ENCODE results near the gene MAGEB16. TPM values are rescaled to one million over a fixed set of nuclear protein-coding genes. Genes with fewer than 3 reads are reported as not detected.

The MAGEB16 gene
- total RNA-seq, 1 experiment from 2014 or later: not detected

- Histone ChIP-seq H2AFZ (ENCODE audit: low read depth, low read length, poor library complexity, severe bottlenecking) (no peak overlapping the region), H3K9me3 (ENCODE audit: control insufficient read depth in 1 of 2, insufficient read depth in 1 of 2, low read depth in 1 of 2, low read length in 2 of 2) (no peaks in the 10 kb centered on the region), H3K4me2 (ENCODE audit: low read length) (no peak overlapping the region), H3K9ac (ENCODE audit: low read length) (no peak overlapping the region), H3K4me1 (ENCODE audit: control insufficient read depth in 1 of 2, insufficient read depth in 2 of 2, low read length in 2 of 2) (no peaks in the 10 kb centered on the region), H3K27me3 (ENCODE audit: insufficient read depth, low read length) (no peaks in the 10 kb centered on the region), H3K9me2 (ENCODE audit: insufficient read depth) (no peaks in the 10 kb centered on the region), H3K27ac (ENCODE audit: low read depth, low read length) (no peak overlapping the region), H4K20me1 (ENCODE audit: insufficient read depth) (no peaks in the 10 kb centered on the region), H3K79me2 (ENCODE audit: insufficient read depth, low read length) (no peaks in the 10 kb centered on the region), H3K4me3 (replicated peaks in 1 of 2; ENCODE audit: low read depth in 1 of 2, low read length in 2 of 2) (no peak overlapping the region), H3K36me3 (ENCODE audit: control insufficient read depth in 1 of 2, insufficient read depth in 2 of 2, low read length in 2 of 2) (no peaks in the 10 kb centered on the region)
- TF ChIP-seq JUND (IDR thresholded peaks at IDR 0.05) (no peak), SRF (IDR thresholded peaks at IDR 0.05; ENCODE audit: low read depth) (no peak), ATF3 (IDR thresholded peaks at IDR 0.05) (no peak), CBX3 (IDR thresholded peaks at IDR 0.05; ENCODE audit: low read depth) (no peak), CTCF (IDR thresholded peaks at IDR 0.05 in 2 of 3, conservative IDR thresholded peaks at IDR 0.05 in 1 of 3; ENCODE audit: borderline replicate concordance in 1 of 3, insufficient read depth in 1 of 3, low read depth in 2 of 3, low read length in 2 of 3) (no peak), POLR2A (IDR thresholded peaks at IDR 0.05; ENCODE audit: borderline replicate concordance, extremely low read depth, insufficient read depth, insufficient read length) (no peak), CEBPB (IDR thresholded peaks at IDR 0.05; ENCODE audit: low read depth) (no peak)
- intact Hi-C loops (cut with micrococcal nuclease): no loop called here
- ChIA-PET CTCF (no interaction called here), RAD21 (ENCODE audit: low non-redundant PET in 1 of 2, low total read pairs in 2 of 2, uncharacterized antibody in 2 of 2, unreplicated experiment in 2 of 2) (no interaction called here), POLR2A (no interaction called here)
- ATAC-seq (no peak), DNase-seq (ENCODE audit: low read depth, low spot score) (no peak)
- no TSS peak for BruUV-seq (replicated peaks)
These were observed 11.9 kb upstream of the MAGEB16 start for GRCh38 chrX:35786271-35786670.

GRCh38 chrX:35787867-35788266 lies 10.3 kb upstream of the MAGEB16 start:
- Histone ChIP-seq H3K79me2 (ENCODE audit: insufficient read depth, low read length) (no peaks in the 10 kb centered on the region), H3K4me1 (ENCODE audit: control insufficient read depth in 1 of 2, insufficient read depth in 2 of 2, low read length in 2 of 2) (no peaks in the 10 kb centered on the region), H3K27me3 (ENCODE audit: insufficient read depth, low read length) (no peaks in the 10 kb centered on the region), H3K36me3 (ENCODE audit: control insufficient read depth in 1 of 2, insufficient read depth in 2 of 2, low read length in 2 of 2) (no peaks in the 10 kb centered on the region), H3K9me3 (ENCODE audit: control insufficient read depth in 1 of 2, insufficient read depth in 1 of 2, low read depth in 1 of 2, low read length in 2 of 2) (no peaks in the 10 kb centered on the region), H3K4me3 (replicated peaks in 1 of 2; ENCODE audit: low read depth in 1 of 2, low read length in 2 of 2) (no peak overlapping the region), H2AFZ (ENCODE audit: low read depth, low read length, poor library complexity, severe bottlenecking) (no peak overlapping the region), H3K9me2 (ENCODE audit: insufficient read depth) (no peaks in the 10 kb centered on the region), H3K9ac (ENCODE audit: low read length) (no peak overlapping the region), H3K27ac (ENCODE audit: low read depth, low read length) (no peak overlapping the region), H3K4me2 (ENCODE audit: low read length) (no peak overlapping the region), H4K20me1 (ENCODE audit: insufficient read depth) (no peaks in the 10 kb centered on the region)
- BruUV-seq (replicated peaks): no TSS peak
- TF ChIP-seq ZBTB33 (IDR thresholded peaks at IDR 0.05; ENCODE audit: extremely low read depth, insufficient replicate concordance, low read length) (no peak), RAD21 (IDR thresholded peaks at IDR 0.05; ENCODE audit: low read depth) (no peak), SIN3A (IDR thresholded peaks at IDR 0.05; ENCODE audit: low read depth) (no peak), ELF1 (IDR thresholded peaks at IDR 0.05; ENCODE audit: borderline replicate concordance, low read depth) (no peak), REST (IDR thresholded peaks at IDR 0.05; ENCODE audit: low read depth) (no peak), ATF3 (IDR thresholded peaks at IDR 0.05) (no peak), CEBPB (IDR thresholded peaks at IDR 0.05; ENCODE audit: low read depth) (no peak), POLR2A (IDR thresholded peaks at IDR 0.05; ENCODE audit: borderline replicate concordance, extremely low read depth, insufficient read depth, insufficient read length) (no peak), YY1 (IDR thresholded peaks at IDR 0.05; ENCODE audit: extremely low read depth, insufficient replicate concordance, low read depth, low read length) (no peak)
- no peak for DNase-seq (ENCODE audit: low read depth, low spot score)
- ATAC-seq: no peak
- intact Hi-C loops (cut with micrococcal nuclease): no loop called here
- ChIA-PET POLR2A (no interaction called here), CTCF (no interaction called here), RAD21 (ENCODE audit: low non-redundant PET in 1 of 2, low total read pairs in 2 of 2, uncharacterized antibody in 2 of 2, unreplicated experiment in 2 of 2) (no interaction called here)

Measured in HCT116 (cell line).